Upper lobe of left lung (tissue), 4 donors: ENCODE data around the gene TMBIM6.

Source experiments
- CTCF ChIP-seq, 6 experiments: fragments of 450-650 bp in 4 of 6; fragments of 200-600 bp in 2 of 6; sonication (generic) in 2 of 6; IDR thresholded peaks; one replicate each; pipeline ENCODE4 v1.5.1; 2016 to 2019; ENCODE audit warnings: antibody characterized with exemption in 6 of 6
- EP300 ChIP-seq, 4 donors: sonication (generic); formaldehyde crosslinking; IDR thresholded peaks; one replicate each; pipeline ENCODE4 v1.5.1; 2017; ENCODE audit warnings: antibody characterized with exemption in 4 of 4, control low read depth in 2 of 4
- POLR2A ChIP-seq, 4 donors: fragments of 450-650 bp; IDR thresholded peaks; one replicate each; pipeline ENCODE4 v1.5.1; 2016 to 2017; ENCODE audit warnings: antibody characterized with exemption in 4 of 4, mild to moderate bottlenecking in 2 of 4
- POLR2AphosphoS5 ChIP-seq, 2 donors: sonication (generic); formaldehyde crosslinking; IDR thresholded peaks; one replicate each; pipeline ENCODE4 v1.5.1; 2017; ENCODE audit warnings: antibody characterized with exemption in 2 of 2

GRCh38 chr12:49741882-49742620 lies 694 bp downstream of the TMBIM6 start:
- TF ChIP-seq POLR2AphosphoS5 (IDR thresholded peaks at IDR 0.05) (peak; percentile 31 to 82), CTCF (IDR thresholded peaks at IDR 0.05) (no peak), EP300 (IDR thresholded peaks at IDR 0.05) (peak in 1 of 4 donors; percentile 5), POLR2A (IDR thresholded peaks at IDR 0.05) (no peak)
